HG02763 (cell line): Measurements from ENCODE around the gene ODAD4.

Source experiments
- ATAC-seq: cut with Tn5 transposase; IDR thresholded peaks from one replicate; pipeline ENCODE4 v1.9.1; 2021; ENCODE audit warnings: mild to moderate bottlenecking, moderate library complexity; ENCODE audit not compliant: unreplicated experiment

ODAD4 gene

DNA sequence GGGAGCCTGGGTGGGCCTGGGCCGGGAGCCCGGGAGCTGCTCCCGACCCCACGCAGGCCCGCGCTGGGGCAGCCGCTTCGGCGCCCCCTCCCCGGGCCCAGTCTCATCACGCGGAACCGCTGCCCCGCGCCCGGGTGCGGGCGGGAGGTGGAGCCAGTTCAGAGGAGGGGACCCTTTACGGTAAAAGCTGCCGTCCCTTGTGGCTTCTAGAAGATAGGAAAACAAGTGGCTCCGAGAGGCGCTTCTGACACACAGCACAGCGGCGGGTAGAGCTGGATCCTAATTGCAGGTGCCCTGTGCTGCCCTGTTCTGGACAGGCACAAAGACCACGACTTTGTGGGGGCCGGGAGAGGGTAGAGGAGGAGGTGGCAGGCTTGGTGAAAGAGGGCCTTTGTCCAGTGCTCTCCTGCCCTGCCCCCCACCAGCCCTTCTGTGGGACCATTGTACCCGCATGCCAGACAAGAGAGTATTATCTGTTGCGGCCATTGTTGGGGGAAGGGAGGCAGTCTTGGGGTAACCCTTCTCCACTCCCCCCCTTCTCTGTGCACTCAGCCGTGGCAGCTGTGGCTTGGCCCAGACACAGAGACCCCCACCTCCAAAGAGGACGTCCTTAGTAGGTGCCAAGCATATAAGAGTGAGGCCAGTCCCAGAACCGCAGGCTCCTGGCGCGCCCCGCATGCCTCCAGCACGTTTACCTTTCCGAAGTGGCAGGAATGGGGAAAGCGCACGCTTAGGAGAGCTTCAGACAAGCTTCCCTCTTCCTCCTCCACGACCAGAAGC, 36.9 kb downstream of the ODAD4 start:
- no peak for ATAC-seq

DNA sequence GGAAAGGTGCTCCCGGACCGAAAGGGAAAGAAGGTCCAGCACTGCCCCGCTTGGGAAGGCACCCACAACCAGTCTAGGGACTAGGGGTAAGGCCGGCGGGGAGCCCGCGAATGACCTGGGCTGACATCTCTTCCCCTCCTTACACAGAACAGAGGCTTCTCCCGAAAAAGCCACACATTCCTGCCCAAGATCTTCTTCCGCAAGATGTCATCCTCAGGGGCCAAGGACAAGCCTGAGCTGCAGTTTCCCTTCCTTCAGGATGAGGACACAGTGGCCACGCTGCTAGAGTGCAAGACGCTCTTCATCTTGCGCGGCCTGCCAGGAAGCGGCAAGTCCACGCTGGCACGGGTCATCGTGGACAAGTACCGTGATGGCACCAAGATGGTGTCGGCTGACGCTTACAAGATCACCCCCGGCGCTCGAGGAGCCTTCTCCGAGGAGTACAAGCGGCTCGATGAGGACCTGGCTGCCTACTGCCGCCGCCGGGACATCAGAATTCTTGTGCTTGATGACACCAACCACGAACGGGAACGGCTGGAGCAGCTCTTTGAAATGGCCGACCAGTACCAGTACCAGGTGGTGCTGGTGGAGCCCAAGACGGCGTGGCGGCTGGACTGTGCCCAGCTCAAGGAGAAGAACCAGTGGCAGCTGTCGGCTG, 37.6 kb downstream of the ODAD4 start:
- no peak for ATAC-seq

DNA sequence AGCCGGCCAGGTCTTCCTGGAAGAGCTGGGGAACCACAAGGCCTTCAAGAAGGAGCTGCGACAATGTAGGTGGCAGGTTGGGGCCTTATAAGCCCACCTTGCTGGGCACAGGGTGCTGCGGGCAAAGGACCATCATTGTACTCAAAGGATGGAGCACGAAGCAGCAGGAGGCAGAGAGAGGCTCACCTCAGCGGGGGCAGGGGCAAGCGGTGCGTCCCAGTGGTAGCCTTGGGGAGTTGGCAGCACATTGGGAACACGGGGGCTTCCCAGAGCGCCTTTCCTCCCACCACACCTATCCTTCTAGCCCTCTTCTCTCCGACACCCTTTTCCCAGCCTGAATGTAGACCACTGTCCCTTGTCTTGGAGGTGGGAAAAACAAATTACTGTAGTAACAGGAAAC, 38.3 kb downstream of the ODAD4 start:
- ATAC-seq, result no peak

DNA sequence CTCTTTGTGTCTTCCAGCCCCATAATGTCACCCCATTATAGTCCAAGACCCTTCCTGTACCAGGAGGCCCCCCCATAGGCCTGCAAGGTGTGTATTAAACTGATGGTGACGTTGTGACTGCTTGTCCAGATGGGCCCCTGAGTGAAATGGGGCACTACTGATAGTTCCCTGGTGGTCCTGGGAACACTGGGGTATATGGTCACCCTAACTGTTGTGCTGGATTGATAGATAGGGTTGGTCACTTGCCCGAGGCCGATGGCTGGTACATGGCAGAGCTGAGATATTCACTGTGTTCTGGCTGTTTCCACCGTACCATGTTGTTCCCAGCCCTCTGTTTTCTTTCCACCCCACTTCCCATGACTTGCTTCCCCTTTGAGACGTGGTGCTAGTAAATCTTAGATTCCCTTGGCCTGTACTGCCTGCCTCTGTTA, 40.5 kb downstream of the ODAD4 start:
- ATAC-seq, result no peak

DNA sequence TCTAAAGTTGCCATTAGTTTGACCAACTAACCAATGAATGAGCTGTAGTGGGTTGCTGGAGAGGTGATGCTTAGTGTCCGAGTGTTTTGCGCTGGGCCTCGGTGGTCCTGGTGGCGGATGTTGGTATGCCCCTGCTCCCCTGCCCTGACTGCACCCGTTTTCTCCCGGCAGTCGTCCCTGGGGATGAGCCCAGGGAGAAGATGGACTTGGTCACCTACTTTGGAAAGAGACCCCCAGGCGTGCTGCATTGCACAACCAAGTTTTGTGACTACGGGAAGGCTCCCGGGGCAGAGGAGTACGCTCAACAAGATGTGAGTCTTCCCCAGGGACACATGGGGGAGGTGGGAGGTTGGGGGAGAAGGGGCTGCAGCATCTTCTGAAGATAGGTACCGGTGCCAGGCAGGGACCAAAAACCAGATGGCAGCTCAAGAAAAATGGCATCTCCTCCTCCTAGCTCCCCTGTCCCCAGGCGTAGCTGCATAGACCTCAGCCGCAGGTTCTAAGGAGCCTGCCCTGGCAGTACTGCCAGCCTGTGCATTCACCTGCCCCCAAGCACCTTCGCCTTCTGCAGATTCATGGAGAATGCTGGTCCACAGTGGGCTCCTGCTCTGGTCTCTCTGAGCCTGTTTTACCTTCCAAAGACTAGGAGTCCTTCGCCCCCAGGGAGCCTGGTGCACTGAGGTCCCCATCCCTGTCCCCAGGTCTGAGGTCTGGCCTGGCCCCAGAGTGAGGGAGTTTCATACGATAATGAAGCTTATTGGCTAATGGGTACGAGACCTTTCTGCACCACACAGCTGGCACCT, 41.5 kb downstream of the ODAD4 start:
- no peak for ATAC-seq

DNA sequence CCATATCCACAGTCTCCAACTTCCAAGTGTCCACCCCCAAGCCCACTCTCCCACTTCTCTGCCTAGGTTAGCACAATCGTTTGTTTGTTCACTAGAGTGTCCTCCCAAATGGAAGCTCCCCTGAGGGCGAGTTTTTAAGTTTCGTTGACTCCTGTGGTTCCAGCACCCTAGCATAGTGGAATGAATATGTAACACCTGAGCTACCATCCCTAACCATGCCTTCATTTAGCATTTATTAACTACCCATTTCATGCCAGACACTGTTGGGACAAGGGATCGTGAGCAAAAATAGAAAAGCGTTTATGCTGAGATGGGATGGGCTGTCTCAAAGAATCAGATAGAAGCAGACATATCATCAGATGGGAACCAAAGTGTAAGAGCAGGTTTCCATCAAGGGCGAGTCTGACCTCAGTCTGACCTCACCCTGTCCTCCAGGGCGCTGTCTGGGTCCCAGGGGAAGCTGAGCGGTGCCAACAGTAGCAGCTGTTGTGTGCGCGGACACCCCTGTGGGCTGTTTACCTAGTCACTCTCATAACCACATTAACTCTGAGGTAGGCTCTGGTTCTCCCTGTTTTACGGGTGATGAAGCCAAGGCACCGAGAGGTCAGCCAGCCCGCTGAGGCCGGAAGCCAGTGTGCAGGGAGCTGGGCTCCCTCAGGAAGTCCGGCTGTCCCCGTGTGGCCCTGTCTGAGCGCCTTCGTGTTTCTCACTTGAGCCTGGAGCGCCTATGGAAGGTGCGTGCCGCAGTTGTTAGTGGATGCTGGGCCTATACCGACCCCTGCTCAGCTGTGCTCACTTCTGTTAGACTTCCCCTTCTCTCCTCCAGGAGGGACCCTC, 42.4 kb downstream of the ODAD4 start:
- no peak for ATAC-seq

DNA sequence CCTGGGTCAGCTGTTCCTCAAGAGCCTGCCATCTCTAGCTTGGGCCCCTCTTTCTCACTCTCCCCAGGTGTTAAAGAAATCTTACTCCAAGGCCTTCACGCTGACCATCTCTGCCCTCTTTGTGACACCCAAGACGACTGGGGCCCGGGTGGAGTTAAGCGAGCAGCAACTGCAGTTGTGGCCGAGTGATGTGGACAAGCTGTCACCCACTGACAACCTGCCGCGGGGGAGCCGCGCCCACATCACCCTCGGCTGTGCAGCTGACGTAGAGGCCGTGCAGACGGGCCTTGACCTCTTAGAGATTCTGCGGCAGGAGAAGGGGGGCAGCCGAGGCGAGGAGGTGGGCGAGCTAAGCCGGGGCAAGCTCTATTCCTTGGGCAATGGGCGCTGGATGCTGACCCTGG, 43.0 kb downstream of the ODAD4 start:
- ATAC-seq, result no peak

DNA sequence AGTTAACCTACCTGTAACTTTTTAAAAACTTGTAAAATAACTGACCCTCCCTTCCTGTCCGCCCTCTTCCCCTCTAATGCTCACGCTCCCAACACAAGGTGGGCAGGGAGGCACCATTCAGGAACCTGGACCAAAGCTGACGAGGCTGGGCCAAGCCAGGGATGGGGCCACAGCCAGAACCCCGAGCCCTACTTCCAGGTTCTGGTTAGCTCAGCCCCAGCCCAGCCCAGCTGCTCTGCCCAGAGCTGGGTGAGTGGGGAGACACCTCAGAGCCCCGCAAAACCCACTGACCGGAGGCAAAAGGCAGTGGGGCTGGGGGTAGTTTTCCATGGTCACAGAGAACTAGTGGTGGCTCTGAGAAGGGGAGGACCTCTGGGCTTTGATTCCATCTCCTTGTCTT, 43.6 kb downstream of the ODAD4 start:
- ATAC-seq, result no peak

DNA sequence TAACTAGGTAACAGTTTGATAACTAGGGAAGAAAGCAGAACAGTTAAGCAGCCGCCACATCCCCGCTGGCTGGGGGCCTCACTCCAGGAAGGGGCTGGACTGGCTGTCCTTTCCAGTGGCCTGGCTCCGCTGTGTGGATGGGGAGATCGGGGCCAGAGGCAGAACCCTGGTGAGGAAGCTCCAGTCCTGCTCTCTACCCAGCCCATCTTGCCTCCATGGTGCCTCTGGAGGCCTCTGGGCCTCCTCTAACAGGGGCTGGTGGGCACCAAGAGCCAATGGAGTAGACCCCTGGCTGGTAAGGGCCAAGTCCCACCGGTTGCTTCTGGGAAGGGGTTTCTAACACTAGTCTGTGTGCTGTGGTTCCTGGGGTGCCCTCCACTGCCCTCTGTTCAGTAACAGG, 44.2 kb downstream of the ODAD4 start:
- ATAC-seq, result no peak

DNA sequence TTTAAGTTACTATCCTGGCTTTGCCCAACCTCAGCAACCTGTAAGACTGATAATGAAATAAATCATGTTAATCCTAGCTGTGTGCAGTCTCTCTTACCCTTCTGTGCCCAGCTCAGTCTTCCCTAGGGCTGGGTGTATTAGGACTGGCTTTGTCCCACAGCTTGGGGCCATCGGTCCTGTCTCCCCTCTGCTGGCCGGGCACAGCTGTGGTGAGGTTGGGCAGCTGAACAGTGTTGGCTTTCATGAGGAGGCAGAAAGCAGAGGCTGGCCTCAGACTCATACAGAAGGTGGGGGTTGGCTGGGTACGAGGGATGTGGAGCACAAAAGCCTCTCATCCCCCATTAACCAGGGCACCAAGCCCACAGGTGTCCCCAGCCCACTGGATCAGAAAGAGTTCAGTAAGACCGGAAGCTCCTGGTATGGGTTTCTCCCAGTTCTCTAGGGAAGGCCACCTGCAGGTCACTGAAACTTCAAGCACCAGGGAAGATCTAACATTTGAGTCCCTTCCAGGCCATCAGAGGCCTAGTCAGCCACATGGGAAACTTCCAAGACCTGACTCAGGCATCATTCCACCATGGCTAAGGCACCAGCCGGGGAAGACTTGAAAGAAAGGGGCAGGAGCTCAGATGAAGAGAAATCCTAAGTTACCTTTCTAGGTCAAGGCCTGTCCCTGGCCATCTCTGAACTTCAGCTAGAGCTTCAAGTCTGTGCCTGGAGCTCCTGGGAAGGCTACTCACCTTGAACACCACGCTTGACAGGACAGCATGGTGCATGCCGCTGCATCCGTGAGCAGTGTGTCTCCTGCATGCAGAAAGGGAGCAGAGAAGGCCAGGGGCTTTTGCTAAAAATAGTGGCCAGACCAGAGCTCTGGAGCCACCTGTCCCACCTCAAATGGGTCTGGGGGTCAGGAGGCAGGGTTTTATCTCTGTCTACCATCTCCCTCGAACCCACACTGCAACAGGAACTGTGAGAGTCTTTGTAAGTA, 45.0 kb downstream of the ODAD4 start:
- ATAC-seq, result no peak

DNA sequence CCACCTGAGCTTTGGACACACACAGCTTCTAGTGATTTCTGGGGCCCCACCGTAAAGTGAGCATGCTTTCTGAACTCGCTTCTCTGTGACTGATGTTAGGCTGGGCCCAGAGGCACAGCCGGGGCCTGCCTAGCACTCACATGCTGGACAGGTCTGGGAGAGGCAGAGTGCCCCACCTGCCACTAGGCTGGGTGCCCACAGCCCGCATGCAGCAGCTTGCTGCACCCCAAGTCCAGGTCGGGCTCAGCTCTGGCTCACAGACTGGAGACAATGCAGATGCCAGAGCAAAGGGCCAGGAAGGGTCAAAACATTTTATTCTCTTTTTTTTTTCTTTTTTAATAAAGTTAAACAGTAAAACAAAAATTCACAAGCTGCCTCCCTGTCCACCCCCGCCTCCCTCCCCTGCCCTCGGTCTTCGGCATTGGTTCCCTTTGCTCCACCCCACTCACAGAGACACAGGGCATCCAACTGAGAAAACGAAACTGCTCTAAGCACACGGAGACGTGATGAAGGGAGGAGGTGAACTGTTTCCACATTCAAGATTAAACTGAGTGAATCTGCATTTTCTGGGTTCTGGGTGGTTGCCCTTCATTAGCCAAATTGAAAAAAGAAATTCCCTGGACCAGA, 45.8 kb downstream of the ODAD4 start:
- no peak for ATAC-seq

DNA sequence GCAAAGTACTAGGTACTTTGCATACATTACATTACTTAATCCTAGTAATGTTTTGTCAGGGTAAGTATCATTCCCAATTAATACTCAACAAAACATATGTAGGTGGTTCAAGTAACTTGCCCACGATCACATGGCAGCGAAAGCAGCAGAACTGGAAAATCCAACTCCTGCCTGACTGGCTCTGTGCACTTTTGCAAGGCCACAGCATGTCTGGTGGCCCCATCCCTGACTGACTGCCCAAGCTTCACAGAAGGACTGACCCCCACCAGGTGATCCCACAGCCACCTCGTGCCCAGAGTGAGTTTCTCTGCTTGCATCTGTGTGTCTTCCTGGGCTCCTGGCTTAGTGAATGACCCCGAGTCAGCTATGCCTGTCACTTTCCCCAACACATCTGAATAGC, 47.6 kb downstream of the ODAD4 start:
- no peak for ATAC-seq

DNA sequence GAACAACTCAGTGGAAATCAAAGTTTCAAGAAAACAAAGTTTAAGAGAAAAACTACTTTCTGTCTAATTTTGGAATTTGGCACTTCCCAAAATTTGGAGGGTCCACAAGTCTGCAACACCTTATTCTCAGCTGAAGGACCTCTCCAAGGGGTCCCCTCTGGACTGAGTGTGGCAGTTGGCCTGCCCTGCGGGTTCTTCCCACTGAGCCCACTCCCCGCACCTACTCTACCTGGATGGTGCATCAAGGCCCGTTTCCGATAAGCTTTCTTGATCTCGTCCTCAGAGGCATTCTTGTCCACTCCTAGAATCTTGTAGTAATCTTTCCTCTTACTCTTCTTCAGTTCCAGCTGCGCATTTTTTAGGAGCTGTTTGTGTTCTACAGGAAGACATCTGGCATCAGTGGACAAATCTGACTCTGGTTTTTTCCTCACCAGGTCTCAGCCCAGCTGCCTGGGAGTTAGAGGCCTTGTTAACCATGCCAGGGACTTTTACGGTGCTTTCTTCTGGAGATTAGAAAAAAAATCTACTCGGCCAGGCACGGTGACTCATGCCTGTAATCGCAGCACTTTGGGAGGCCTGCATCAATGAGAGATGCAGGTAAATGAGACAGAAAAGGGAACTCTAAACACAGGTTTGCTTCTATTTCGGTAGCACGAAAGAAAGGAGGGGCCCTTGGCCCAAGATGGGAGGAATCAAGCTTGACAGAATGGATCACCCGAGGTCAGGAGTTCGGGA, 51.8 kb downstream of the ODAD4 start:
- ATAC-seq, result no peak

DNA sequence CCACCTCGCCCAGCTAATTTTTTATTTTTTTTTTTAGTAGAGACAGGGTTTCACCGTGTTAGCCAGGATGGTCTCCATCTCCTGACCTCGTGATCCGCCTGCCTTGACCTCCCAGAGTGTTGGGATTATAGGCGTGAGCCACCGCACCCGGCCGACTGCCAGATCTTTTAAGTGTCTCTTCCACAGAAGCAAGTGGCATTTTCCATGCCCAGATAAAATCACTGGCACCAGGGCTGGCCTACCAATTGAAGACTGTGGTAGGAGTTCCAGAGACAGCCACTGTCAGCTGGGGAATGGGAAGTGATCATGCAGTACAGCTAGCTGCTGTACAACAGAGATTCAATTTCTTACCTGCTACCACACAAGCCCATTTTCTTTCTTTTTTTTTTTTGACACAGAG, 54.0 kb downstream of the ODAD4 start:
- no peak for ATAC-seq

DNA sequence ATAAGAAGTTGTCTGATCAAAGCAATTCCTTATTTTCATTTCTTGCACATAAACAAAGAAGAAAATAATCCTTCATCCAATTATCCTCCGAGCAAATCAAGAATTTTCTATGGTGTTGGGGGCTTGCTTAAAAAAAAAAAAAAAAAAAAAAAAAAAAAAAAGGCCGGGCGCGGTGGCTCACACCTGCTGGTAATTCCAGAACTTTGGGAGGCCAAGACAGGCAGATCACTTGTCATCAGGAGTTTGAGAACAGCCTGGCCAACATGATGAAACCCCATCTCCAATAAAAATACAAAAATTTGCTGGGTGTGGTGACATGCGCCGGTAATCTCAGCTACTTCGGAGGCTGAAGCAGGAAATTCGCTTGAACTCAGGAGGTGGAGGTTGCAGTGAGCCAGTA, 55.5 kb downstream of the ODAD4 start:
- no peak for ATAC-seq

DNA sequence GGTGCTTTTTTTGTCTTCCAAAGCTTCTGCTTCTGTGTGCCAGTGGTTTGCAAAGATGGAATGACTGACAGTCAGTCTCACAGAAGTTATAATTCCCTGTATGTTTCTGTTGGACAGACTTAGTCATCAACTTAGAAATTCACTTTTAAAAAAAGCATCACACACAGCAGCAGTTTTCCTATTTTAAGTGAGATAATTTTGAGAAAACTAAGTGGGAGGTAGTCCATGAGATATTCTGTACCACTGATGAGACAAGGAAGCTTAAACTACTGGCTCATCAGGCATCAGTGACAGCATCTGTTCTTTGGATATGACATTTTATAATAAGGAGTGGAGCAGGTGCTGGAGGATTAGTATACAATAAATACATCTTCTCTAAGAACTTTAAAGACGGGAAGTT, 56.2 kb downstream of the ODAD4 start:
- ATAC-seq, result no peak

DNA sequence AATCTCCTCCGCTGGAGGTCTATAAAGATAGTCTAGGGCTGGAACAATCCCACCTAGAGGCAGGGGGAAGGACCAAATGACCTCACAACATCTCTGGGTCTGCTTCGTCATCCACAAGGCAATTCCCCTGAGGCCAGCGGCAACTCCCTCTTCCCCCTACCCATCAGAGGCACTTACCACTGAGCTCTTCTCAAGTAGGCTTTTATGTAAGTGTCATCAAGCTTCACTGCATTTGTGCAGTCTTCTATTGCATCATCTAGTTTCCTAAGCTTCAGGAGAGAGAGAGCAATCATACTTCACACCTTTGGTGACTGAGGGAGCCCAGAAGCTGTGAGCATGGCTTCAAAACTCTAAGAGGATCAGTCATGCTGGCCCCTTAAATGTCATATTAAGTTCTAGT, 57.2 kb downstream of the ODAD4 start:
- no peak for ATAC-seq

DNA sequence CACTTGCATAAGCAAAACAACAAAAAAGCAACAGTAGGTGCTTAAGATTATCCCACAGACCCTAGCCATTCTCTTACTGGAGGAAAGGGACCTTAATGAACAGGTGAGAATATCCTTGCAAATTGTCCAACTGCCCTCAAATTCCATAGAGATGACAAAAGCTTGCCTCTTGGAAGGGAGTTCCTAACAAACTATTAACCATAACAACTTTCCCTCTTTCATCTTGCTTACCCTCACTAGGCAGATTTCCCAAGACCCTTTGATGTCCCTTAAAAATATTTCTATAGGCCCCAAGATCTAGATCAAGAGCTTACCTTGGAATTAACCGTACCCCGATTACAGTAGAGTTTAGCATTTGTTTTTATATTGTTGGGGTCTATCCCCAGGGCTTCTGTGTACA, 58.0 kb downstream of the ODAD4 start:
- no peak for ATAC-seq
